ENCODE results near the gene SELENOF. TPM values are rescaled to one million over a fixed set of nuclear protein-coding genes. Genes with fewer than 3 reads are reported as not detected.
"Not testable (repeated sequence)": the region's sequence is repeated elsewhere in the genome, so short reads cannot be mapped to it uniquely, and the experiment has no call there.

Gene SELENOF
- total RNA-seq, 2 experiments from 2014 or later, result 140 to 141 TPM

GRCh38 chr1:86915737-86916235 lies 1.9 kb upstream of the SELENOF start:
- no peak overlapping the region for H3K27ac Mint-ChIP-seq
- no peaks in the 10 kb centered on the region for H3K27me3 Mint-ChIP-seq
- DNase-seq (no peak), ATAC-seq (no peak)
- H3K9me3 Mint-ChIP-seq (ENCODE audit: low read depth), result no peaks in the 10 kb centered on the region
- H3K4me1 Mint-ChIP-seq, result peaks cover 25% of the 10 kb centered on the region
- peaks cover 8% of the 10 kb centered on the region for H3K36me3 Mint-ChIP-seq (ENCODE audit: low read depth)
- intact Hi-C loops (cut with DNase I, micrococcal nuclease), result loop anchor here (2.0 to 5.0 kb wide), 5 partner anchors 52 to 1769 kb away; partner anchors contain the start of gene PKN2 (in 1 of the 2)
- ChIA-PET POLR2A (interaction anchor here (0.6 to 3.0 kb wide), 2 partner anchors 18 to 130 kb away, joined by 3 to 18 read pairs; no protein-coding TSS in a partner anchor), CTCF (interaction anchor here (0.8 to 3.3 kb wide), 5 partner anchors 12 to 212 kb away, joined by 4 to 21 read pairs (median 7); partner anchors contain the start of gene SH3GLB1)
- H3K4me3 Mint-ChIP-seq, result no peak overlapping the region

- peak; percentile 65 for DNase-seq
- Mint-ChIP-seq H3K27ac (no peak overlapping the region), H3K4me1 (peaks cover 30% of the 10 kb centered on the region), H3K9me3 (ENCODE audit: low read depth) (no peaks in the 10 kb centered on the region), H3K36me3 (ENCODE audit: low read depth) (peaks cover 14% of the 10 kb centered on the region), H3K27me3 (no peaks in the 10 kb centered on the region), H3K4me3 (no peak overlapping the region)
- ChIA-PET POLR2A (interaction anchor here (0.6 to 3.0 kb wide), 2 partner anchors 19 to 130 kb away, joined by 3 to 18 read pairs; no protein-coding TSS in a partner anchor), CTCF (interaction anchor here (0.8 to 3.3 kb wide), 7 partner anchors 11 to 211 kb away, joined by 4 to 21 read pairs (median 7); partner anchors contain the start of gene SH3GLB1)
- intact Hi-C loops (cut with DNase I, micrococcal nuclease), result loop anchor here (1.0 to 5.0 kb wide), 11 partner anchors 52 to 1770 kb away; partner anchors contain the start of genes PKN2 (in 2 of the 2), SH3GLB1 (in 2 of the 2), BCL10 (in 1 of the 2) and ODF2L (in 1 of the 2)
- ATAC-seq, result peak; percentile 11
Measured at GRCh38 chr1:86914998-86915736, 1.2 kb upstream of the SELENOF start.

GRCh38 chr1:86914601-86914997 lies 673 bp upstream of the SELENOF start, which contains the start of gene HS2ST1:
TSS of gene HS2ST1 (plus strand) at chr1:86914635.
- Mint-ChIP-seq H3K27ac (no peak within 1 kb of the TSS), H3K4me1 (peaks cover 35% of the 10 kb centered on the region), H3K4me3 (no peak within 1 kb of the TSS), H3K9me3 (ENCODE audit: low read depth) (no peaks in the 10 kb centered on the region), H3K36me3 (ENCODE audit: low read depth) (peaks cover 20% of the 10 kb centered on the region), H3K27me3 (no peaks in the 10 kb centered on the region)
- intact Hi-C loops (cut with DNase I, micrococcal nuclease), result loop anchor here (1.0 to 5.0 kb wide), 10 partner anchors 131 to 1770 kb away; partner anchors contain the start of genes PKN2 (in 2 of the 2), SH3GLB1 (in 2 of the 2), BCL10 (in 1 of the 2) and ODF2L (in 1 of the 2)
- DNase-seq, result no peak
- no peak for ATAC-seq
- ChIA-PET CTCF (interaction anchor here (0.6 to 3.3 kb wide), 7 partner anchors 11 to 210 kb away, joined by 3 to 21 read pairs (median 5); partner anchors contain the start of gene SH3GLB1), POLR2A (interaction anchor here (0.7 to 3.0 kb wide), 3 partner anchors 131 to 518 kb away, joined by 3 to 18 read pairs (median 4); partner anchors contain the start of gene ODF2L)

- ChIA-PET POLR2A (interaction anchor here (0.9 to 3.0 kb wide), 2 partner anchors 132 to 165 kb away, joined by 3 to 18 read pairs; no protein-coding TSS in a partner anchor), CTCF (interaction anchor here (0.7 to 3.3 kb wide), 7 partner anchors 17 to 209 kb away, joined by 3 to 21 read pairs (median 5); partner anchors contain the start of gene SH3GLB1)
- DNase-seq (peak; percentile 61), ATAC-seq (no peak)
- no peaks in the 10 kb centered on the region for H3K9me3 Mint-ChIP-seq (ENCODE audit: low read depth)
- intact Hi-C loops (cut with DNase I, micrococcal nuclease), result loop anchor here (5.0 kb wide), 2 partner anchors 419 to 1636 kb away; partner anchors contain the start of gene BCL10 (in 1 of the 2)
- H3K4me3 Mint-ChIP-seq, result no peak overlapping the region
- H3K27me3 Mint-ChIP-seq, result no peaks in the 10 kb centered on the region
- H3K36me3 Mint-ChIP-seq (ENCODE audit: low read depth), result peaks cover 27% of the 10 kb centered on the region
- no peak overlapping the region for H3K27ac Mint-ChIP-seq
- H3K4me1 Mint-ChIP-seq, result peaks cover 45% of the 10 kb centered on the region
Measured at GRCh38 chr1:86913399-86913895, 479 bp downstream of the SELENOF start.

- H3K4me1 Mint-ChIP-seq, result peaks cover 51% of the 10 kb centered on the region
- CTCF ChIA-PET, result interaction anchor here (0.7 to 1.9 kb wide), 6 partner anchors 9 to 208 kb away, joined by 3 to 7 read pairs (median 3); partner anchors contain the start of gene SH3GLB1
Measured at GRCh38 chr1:86912281-86912900, 1.5 kb downstream of the SELENOF start.

GRCh38 chr1:86906419-86906818 lies 7.5 kb downstream of the SELENOF start:
- intact Hi-C loops (cut with DNase I, micrococcal nuclease), result no loop called here
- H3K27ac Mint-ChIP-seq, result no peak overlapping the region
- CTCF ChIA-PET, result interaction anchor here (1.7 kb wide), 2 partner anchors 73 to 176 kb away, joined by 5 to 7 read pairs; no protein-coding TSS in a partner anchor
- peaks cover 42% of the 10 kb centered on the region for H3K4me1 Mint-ChIP-seq
- POLR2A ChIA-PET, result no interaction called here
- H3K36me3 Mint-ChIP-seq (ENCODE audit: low read depth), result peaks cover 44% of the 10 kb centered on the region
- DNase-seq (no peak), ATAC-seq (no peak)
- no peaks in the 10 kb centered on the region for H3K27me3 Mint-ChIP-seq
- H3K9me3 Mint-ChIP-seq (ENCODE audit: low read depth), result no peaks in the 10 kb centered on the region
- H3K4me3 Mint-ChIP-seq, result no peak overlapping the region

More at GRCh38 chr1:86912281-86912900, 1.5 kb downstream of the SELENOF start:
- DNase-seq (no peak), ATAC-seq (no peak)
- POLR2A ChIA-PET, result interaction anchor here (0.6 kb wide), 1 partner anchor 128 kb away, joined by 4 read pairs; no protein-coding TSS in a partner anchor
- Mint-ChIP-seq H3K27ac (peak overlapping the region; percentile 72), H3K4me3 (no peak overlapping the region), H3K9me3 (ENCODE audit: low read depth) (no peaks in the 10 kb centered on the region), H3K36me3 (ENCODE audit: low read depth) (peaks cover 33% of the 10 kb centered on the region), H3K27me3 (no peaks in the 10 kb centered on the region)
- intact Hi-C loops (cut with DNase I, micrococcal nuclease), result loop anchor here (5.0 kb wide), 2 partner anchors 420 to 1635 kb away; partner anchors contain the start of gene BCL10 (in 1 of the 2)

- CTCF ChIA-PET, result interaction anchor here (1.4 kb wide), 1 partner anchor 11 kb away, joined by 3 read pairs; no protein-coding TSS in a partner anchor
- Mint-ChIP-seq H3K9me3 (ENCODE audit: low read depth) (no peaks in the 10 kb centered on the region), H3K4me3 (no peak overlapping the region), H3K27me3 (no peaks in the 10 kb centered on the region), H3K4me1 (peaks cover 37% of the 10 kb centered on the region), H3K27ac (no peak overlapping the region), H3K36me3 (ENCODE audit: low read depth) (peaks cover 44% of the 10 kb centered on the region)
- ATAC-seq (no peak), DNase-seq (no peak)
- POLR2A ChIA-PET, result no interaction called here
- intact Hi-C loops (cut with DNase I, micrococcal nuclease), result no loop called here
Measured at GRCh38 chr1:86905875-86906274, 8.1 kb downstream of the SELENOF start.

- H3K4me3 Mint-ChIP-seq; H3K27ac Mint-ChIP-seq; ATAC-seq; intact Hi-C loops (cut with DNase I, micrococcal nuclease); CTCF ChIA-PET; DNase-seq; H3K27me3 Mint-ChIP-seq; POLR2A ChIA-PET; H3K9me3 Mint-ChIP-seq (ENCODE audit: low read depth): not testable (repeated sequence)
- peaks cover 32% of the 10 kb centered on the region for H3K36me3 Mint-ChIP-seq (ENCODE audit: low read depth)
- H3K4me1 Mint-ChIP-seq, result peaks cover 16% of the 10 kb centered on the region
Measured at GRCh38 chr1:86899401-86899800, 14.5 kb downstream of the SELENOF start.

- H3K9me3 Mint-ChIP-seq (ENCODE audit: low read depth), result no peaks in the 10 kb centered on the region
- DNase-seq (no peak), ATAC-seq (no peak)
- no peak overlapping the region for H3K4me3 Mint-ChIP-seq
- intact Hi-C loops (cut with DNase I, micrococcal nuclease), result no loop called here
- H3K4me1 Mint-ChIP-seq, result peaks cover 24% of the 10 kb centered on the region
- CTCF ChIA-PET, result interaction anchor here (1.0 to 1.6 kb wide), 3 partner anchors 9 to 195 kb away, joined by 3 to 5 read pairs (median 4); no protein-coding TSS in a partner anchor
- POLR2A ChIA-PET, result no interaction called here
- H3K36me3 Mint-ChIP-seq (ENCODE audit: low read depth), result peaks cover 17% of the 10 kb centered on the region
- no peaks in the 10 kb centered on the region for H3K27me3 Mint-ChIP-seq
- H3K27ac Mint-ChIP-seq, result no peak overlapping the region
Measured at GRCh38 chr1:86888327-86888726, 25.6 kb downstream of the SELENOF start.

- no peak for DNase-seq
- Mint-ChIP-seq H3K27ac (no peak overlapping the region), H3K4me1 (peaks cover 26% of the 10 kb centered on the region), H3K36me3 (ENCODE audit: low read depth) (peaks cover 17% of the 10 kb centered on the region), H3K27me3 (no peaks in the 10 kb centered on the region), H3K9me3 (ENCODE audit: low read depth) (no peaks in the 10 kb centered on the region), H3K4me3 (no peak overlapping the region)
- POLR2A ChIA-PET, result no interaction called here
- ATAC-seq, result peak; percentile 71
- intact Hi-C loops (cut with DNase I, micrococcal nuclease), result no loop called here
- CTCF ChIA-PET, result interaction anchor here (1.6 kb wide), 1 partner anchor 196 kb away, joined by 4 read pairs; no protein-coding TSS in a partner anchor
Measured at GRCh38 chr1:86887479-86888162, 26.3 kb downstream of the SELENOF start.
